ENCODE results near the gene TBC1D17. TPM values are rescaled to one million over a fixed set of nuclear protein-coding genes. Genes with fewer than 3 reads are reported as not detected.

Gene TBC1D17
- polyA plus RNA-seq, 1 donor from 2014 or later, result 13.1 TPM

GRCh38 chr19:49837425-49837824 lies 40.1 kb upstream of the TBC1D17 start:
- no peaks in the 10 kb centered on the region for H3K9me2 ChIP-seq (ENCODE audit: insufficient read depth, low read length)
- no peaks in the 10 kb centered on the region for H3K9me3 ChIP-seq (ENCODE audit: low read length)
- no peak overlapping the region for H3K4me2 ChIP-seq (ENCODE audit: low read length)
- no peak overlapping the region for H3K4me3 ChIP-seq (ENCODE audit: low read length)
- H3K79me2 ChIP-seq (replicated peaks; ENCODE audit: insufficient read depth, low read length), result no peaks in the 10 kb centered on the region
- H3K27ac ChIP-seq (ENCODE audit: low read length), result no peak overlapping the region
- no peak overlapping the region for H3K9ac ChIP-seq (ENCODE audit: low read length)
- H4K20me1 ChIP-seq (ENCODE audit: insufficient read depth), result no peaks in the 10 kb centered on the region
- H3K27me3 ChIP-seq (ENCODE audit: insufficient read depth, low read depth, low read length), result no peaks in the 10 kb centered on the region
- H3K36me3 ChIP-seq (ENCODE audit: insufficient read depth, low read length), result peaks cover 5% of the 10 kb centered on the region
- H3F3A ChIP-seq (ENCODE audit: insufficient read depth, low read length, poor library complexity, severe bottlenecking), result no peaks in the 10 kb centered on the region
- H2AFZ ChIP-seq (ENCODE audit: low read depth, low read length), result no peak overlapping the region
- TF ChIP-seq SMC3 (conservative IDR thresholded peaks at IDR 0.05; ENCODE audit: poor library complexity) (no peak), EP300 (conservative IDR thresholded peaks at IDR 0.05; ENCODE audit: poor library complexity, severe bottlenecking) (no peak), MXI1 (conservative IDR thresholded peaks at IDR 0.05; ENCODE audit: poor library complexity, severe bottlenecking) (no peak), RAD21 (conservative IDR thresholded peaks at IDR 0.05) (no peak), EZH2 (IDR thresholded peaks at IDR 0.05; ENCODE audit: borderline replicate concordance, insufficient read depth, low read length, poor library complexity, severe bottlenecking) (no peak), TAF1 (IDR thresholded peaks at IDR 0.05; ENCODE audit: low read depth) (no peak)

GRCh38 chr19:49838885-49839588 lies 38.5 kb upstream of the TBC1D17 start:
- peaks cover 5% of the 10 kb centered on the region for H3K36me3 ChIP-seq (ENCODE audit: insufficient read depth, low read length)
- no peaks in the 10 kb centered on the region for H3K9me2 ChIP-seq (ENCODE audit: insufficient read depth, low read length)

GRCh38 chr19:49839713-49840112 lies 37.8 kb upstream of the TBC1D17 start:
- no peaks in the 10 kb centered on the region for H3K27me3 ChIP-seq (ENCODE audit: insufficient read depth, low read depth, low read length)
- H3K9me2 ChIP-seq (ENCODE audit: insufficient read depth, low read length), result no peaks in the 10 kb centered on the region
- H3K36me3 ChIP-seq (ENCODE audit: insufficient read depth, low read length), result peaks cover 5% of the 10 kb centered on the region
- no peaks in the 10 kb centered on the region for H3K9me3 ChIP-seq (ENCODE audit: low read length)
- H3K9ac ChIP-seq (ENCODE audit: low read length), result no peak overlapping the region
- H3K79me2 ChIP-seq (replicated peaks; ENCODE audit: insufficient read depth, low read length), result no peaks in the 10 kb centered on the region
- H3F3A ChIP-seq (ENCODE audit: insufficient read depth, low read length, poor library complexity, severe bottlenecking), result no peaks in the 10 kb centered on the region
- no peak overlapping the region for H3K4me2 ChIP-seq (ENCODE audit: low read length)
- TF ChIP-seq RAD21 (conservative IDR thresholded peaks at IDR 0.05), result no peak
- TF ChIP-seq POLR2AphosphoS5 (IDR thresholded peaks at IDR 0.05), result no peak
- no peak overlapping the region for H2AFZ ChIP-seq (ENCODE audit: low read depth, low read length)
- H3K4me3 ChIP-seq (ENCODE audit: low read length), result no peak overlapping the region
- H4K20me1 ChIP-seq (ENCODE audit: insufficient read depth), result no peaks in the 10 kb centered on the region
- no peak overlapping the region for H3K27ac ChIP-seq (ENCODE audit: low read length)

More at GRCh38 chr19:49838885-49839588, 38.5 kb upstream of the TBC1D17 start:
- Histone ChIP-seq H2AFZ (ENCODE audit: low read depth, low read length) (no peak overlapping the region), H3K4me3 (ENCODE audit: low read length) (no peak overlapping the region), H3F3A (ENCODE audit: insufficient read depth, low read length, poor library complexity, severe bottlenecking) (no peaks in the 10 kb centered on the region), H3K9ac (ENCODE audit: low read length) (no peak overlapping the region), H3K27ac (ENCODE audit: low read length) (no peak overlapping the region), H3K4me2 (ENCODE audit: low read length) (no peak overlapping the region), H4K20me1 (ENCODE audit: insufficient read depth) (no peaks in the 10 kb centered on the region), H3K79me2 (replicated peaks; ENCODE audit: insufficient read depth, low read length) (no peaks in the 10 kb centered on the region), H3K9me3 (ENCODE audit: low read length) (no peaks in the 10 kb centered on the region), H3K27me3 (ENCODE audit: insufficient read depth, low read depth, low read length) (no peaks in the 10 kb centered on the region)
- TF ChIP-seq POLR2AphosphoS5 (IDR thresholded peaks at IDR 0.05) (no peak), CTCF (IDR thresholded peaks at IDR 0.05; ENCODE audit: poor library complexity, severe bottlenecking) (no peak), EZH2 (IDR thresholded peaks at IDR 0.05; ENCODE audit: borderline replicate concordance, insufficient read depth, low read length, poor library complexity, severe bottlenecking) (no peak)

Measured in neural cell (in vitro differentiated cells).